HepG2 (cell line): Measurements from ENCODE around the gene MDP1. TPM values are rescaled to one million over a fixed set of nuclear protein-coding genes. Genes with fewer than 3 reads are reported as not detected.

Experiments used
- AGO2 ChIP-seq: fragments of 200-400 bp; formaldehyde crosslinking; optimal IDR thresholded peaks from 2 replicates; pipeline ENCODE3; 2017; ENCODE audit warnings: mild to moderate bottlenecking, low read depth, low read length, moderate library complexity
- ASH2L ChIP-seq: fragments of 300-600, 200-600 bp; sonication (generic); IDR thresholded peaks from 2 replicates; pipeline ENCODE4 v1.7.0; 2017; ENCODE audit warnings: low read depth, mild to moderate bottlenecking, moderate library complexity, mixed read lengths, low read length; ENCODE audit not compliant: insufficient read length
- BCL6 ChIP-seq: IDR thresholded peaks from 2 replicates; pipeline ENCODE4 v1.6.1; 2016; ENCODE audit warnings: missing genetic modification reagents, missing compliant biosample characterization
- CHCHD3 ChIP-seq: sonication (generic); formaldehyde crosslinking; IDR thresholded peaks from 2 replicates; pipeline ENCODE4 v1.8.0; 2022; ENCODE audit warnings: mild to moderate bottlenecking, missing genetic modification reagents, moderate library complexity
- FOXP1 ChIP-seq, 2 experiments: fragments of 450-650 bp in 1 of 2; IDR thresholded peaks; 2 replicates each; pipeline ENCODE4 v1.6.1; 2017 to 2018; ENCODE audit warnings: antibody characterized with exemption in 1 of 2
- GABPA ChIP-seq, 2 experiments: IDR thresholded peaks; 2 replicates each; pipeline ENCODE4 v1.6.1; 2011 to 2016; ENCODE audit warnings: low read depth in 2 of 2, low read length in 1 of 2, missing biosample characterization in 1 of 2, missing genetic modification characterization in 1 of 2
- MAFF ChIP-seq: IDR thresholded peaks from 2 replicates; pipeline ENCODE4 v1.6.1; 2011; ENCODE audit warnings: low read depth, low read length, improper control_type of control experiment
- MAFK ChIP-seq, 2 experiments: IDR thresholded peaks in 1 of 2; conservative IDR thresholded peaks in 1 of 2; 2 replicates each; pipeline ENCODE4 v1.6.1; 2011; ENCODE audit warnings: improper control_type of control experiment in 2 of 2, low read length in 2 of 2
- NFE2 ChIP-seq: sonication (generic); formaldehyde crosslinking; IDR thresholded peaks from 2 replicates; pipeline ENCODE4 v1.4.0; 2020; ENCODE audit warnings: missing genetic modification reagents
- PAWR ChIP-seq: sonication (generic); formaldehyde crosslinking; IDR thresholded peaks from 2 replicates; pipeline ENCODE4 v1.4.0; 2020; ENCODE audit warnings: missing genetic modification reagents, mild to moderate bottlenecking, borderline replicate concordance
- RBM22 ChIP-seq: fragments of 200-400 bp; formaldehyde crosslinking; optimal IDR thresholded peaks from 2 replicates; pipeline ENCODE3; 2017; ENCODE audit warnings: mild to moderate bottlenecking, low read length, moderate library complexity
- REL ChIP-seq: sonication (generic); formaldehyde crosslinking; conservative IDR thresholded peaks from 2 replicates; pipeline ENCODE4 v1.8.0; 2022; ENCODE audit warnings: mild to moderate bottlenecking, missing genetic modification reagents, moderate library complexity
- TGIF2 ChIP-seq: IDR thresholded peaks from 2 replicates; pipeline ENCODE4 v1.6.1; 2016; ENCODE audit warnings: control low read depth, missing compliant biosample characterization
- THYN1 ChIP-seq: sonication (generic); formaldehyde crosslinking; IDR thresholded peaks from 2 replicates; pipeline ENCODE4 v1.8.1; 2023; ENCODE audit warnings: low read depth, mild to moderate bottlenecking, moderate library complexity, missing genetic modification reagents, borderline replicate concordance
- TIGD3 ChIP-seq: sonication (generic); formaldehyde crosslinking; IDR thresholded peaks from 2 replicates; pipeline ENCODE4 v1.5.1; 2020; ENCODE audit warnings: mild to moderate bottlenecking, missing genetic modification reagents, borderline replicate concordance
- ZNF17 ChIP-seq: sonication (generic); formaldehyde crosslinking; IDR thresholded peaks from 2 replicates; pipeline ENCODE4 v1.5.0; 2020; ENCODE audit warnings: mild to moderate bottlenecking, missing genetic modification reagents
- ZNF20 ChIP-seq: sonication (generic); formaldehyde crosslinking; IDR thresholded peaks from 2 replicates; pipeline ENCODE4 v1.4.0; 2020; ENCODE audit warnings: mild to moderate bottlenecking, moderate library complexity, missing genetic modification reagents
- ZNF383 ChIP-seq: sonication (generic); formaldehyde crosslinking; IDR thresholded peaks from 2 replicates; pipeline ENCODE4 v1.4.0; 2020; ENCODE audit warnings: missing genetic modification reagents, mild to moderate bottlenecking, borderline replicate concordance
- ZNF709 ChIP-seq: sonication (generic); formaldehyde crosslinking; IDR thresholded peaks from 2 replicates; pipeline ENCODE4 v1.5.0; 2020; ENCODE audit warnings: mild to moderate bottlenecking, missing genetic modification reagents
- polyA plus RNA-seq, 8 experiments: library from polyadenylated mRNA; depleted of rRNA in 3 of 8; stranded (reverse) in 7 of 8; unstranded in 1 of 8; fragments of >200 nt; fragmentation: Illumina TruSeq in 4 of 8; extraction: Trizol in 4 of 8; gene quantifications; 2 replicates each; pipeline versions ENCODE4 v1.2.1 to v1.2.3, GENCODE V29; 2011 to 2016; ENCODE audit warnings: low read depth in 4 of 8, missing spikeins in 1 of 8, mixed read lengths in 1 of 8; ENCODE audit not compliant: insufficient read depth in 1 of 8
- total RNA-seq, 5 experiments: library from RNA; depleted of rRNA; stranded (reverse); fragments of >200 nt; fragmentation: Illumina TruSeq; extraction: Trizol; gene quantifications; 2 replicates each; pipeline ENCODE4 v1.2.3, GENCODE V29; 2016; ENCODE audit warnings: low read depth in 1 of 5
- TF ChIP-seq, protein P1 (sequence below): sonication (generic); formaldehyde crosslinking; IDR thresholded peaks from 2 replicates; pipeline ENCODE4 v1.4.0; 2020; ENCODE audit warnings: missing genetic modification reagents
- TF ChIP-seq, protein P2 (sequence below): sonication (generic); formaldehyde crosslinking; IDR thresholded peaks from 2 replicates; pipeline ENCODE4 v1.4.0; 2020; ENCODE audit warnings: missing genetic modification reagents
- TF ChIP-seq, protein P3 (sequence below): sonication (generic); formaldehyde crosslinking; IDR thresholded peaks from 2 replicates; pipeline ENCODE4 v1.5.0; 2020; ENCODE audit warnings: missing genetic modification reagents

The MDP1 gene
- total and polyA plus RNA-seq, 2 of the 13 experiments (the other 11 are each of a cell fraction or from before 2014, with no cell fraction given), result 44.1 to 48.7 TPM

GRCh38 chr14:24204163-24205146 lies 11.4 kb downstream of the MDP1 start (continued):
- TF ChIP-seq MAFK (conservative IDR thresholded peaks at IDR 0.05 in 1 of 2, IDR thresholded peaks at IDR 0.05 in 1 of 2; ENCODE audit: low read length in 2 of 2) (peak; percentile 90 to 92), RBM22 (peak; percentile 58), ZNF709 (CRISPR knock-in tag) (no peak), NFE2 (no peak), TIGD3 (0 out of 2 replicates have a peak, but pooled peaks have one; percentile 30), MAFF (peak; percentile 88), ASH2L (no peak), THYN1 (CRISPR knock-in tag) (no peak), GABPA (IDR thresholded peaks at IDR 0.05; ENCODE audit: low read depth, low read length) (no peak), GABPA (CRISPR knock-in tag; IDR thresholded peaks at IDR 0.05; ENCODE audit: low read depth) (no peak), REL (CRISPR knock-in tag) (0 out of 2 replicates have a peak, but pooled peaks have one; percentile 52), BCL6 (CRISPR knock-in tag) (no peak), FOXP1 (IDR thresholded peaks at IDR 0.05) (no peak), FOXP1 (CRISPR knock-in tag; IDR thresholded peaks at IDR 0.05) (no peak), ZNF383 (CRISPR knock-in tag) (no peak), PAWR (no peak), CHCHD3 (CRISPR knock-in tag) (no peak), AGO2 (peak; percentile 67), ZNF20 (no peak), TGIF2 (no peak), ZNF17 (CRISPR knock-in tag) (no peak)
- TF ChIP-seq, protein P1, sequence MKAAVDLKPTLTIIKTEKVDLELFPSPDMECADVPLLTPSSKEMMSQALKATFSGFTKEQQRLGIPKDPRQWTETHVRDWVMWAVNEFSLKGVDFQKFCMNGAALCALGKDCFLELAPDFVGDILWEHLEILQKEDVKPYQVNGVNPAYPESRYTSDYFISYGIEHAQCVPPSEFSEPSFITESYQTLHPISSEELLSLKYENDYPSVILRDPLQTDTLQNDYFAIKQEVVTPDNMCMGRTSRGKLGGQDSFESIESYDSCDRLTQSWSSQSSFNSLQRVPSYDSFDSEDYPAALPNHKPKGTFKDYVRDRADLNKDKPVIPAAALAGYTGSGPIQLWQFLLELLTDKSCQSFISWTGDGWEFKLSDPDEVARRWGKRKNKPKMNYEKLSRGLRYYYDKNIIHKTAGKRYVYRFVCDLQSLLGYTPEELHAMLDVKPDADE (CRISPR knock-in tag), result no peak
- TF ChIP-seq, protein P2, sequence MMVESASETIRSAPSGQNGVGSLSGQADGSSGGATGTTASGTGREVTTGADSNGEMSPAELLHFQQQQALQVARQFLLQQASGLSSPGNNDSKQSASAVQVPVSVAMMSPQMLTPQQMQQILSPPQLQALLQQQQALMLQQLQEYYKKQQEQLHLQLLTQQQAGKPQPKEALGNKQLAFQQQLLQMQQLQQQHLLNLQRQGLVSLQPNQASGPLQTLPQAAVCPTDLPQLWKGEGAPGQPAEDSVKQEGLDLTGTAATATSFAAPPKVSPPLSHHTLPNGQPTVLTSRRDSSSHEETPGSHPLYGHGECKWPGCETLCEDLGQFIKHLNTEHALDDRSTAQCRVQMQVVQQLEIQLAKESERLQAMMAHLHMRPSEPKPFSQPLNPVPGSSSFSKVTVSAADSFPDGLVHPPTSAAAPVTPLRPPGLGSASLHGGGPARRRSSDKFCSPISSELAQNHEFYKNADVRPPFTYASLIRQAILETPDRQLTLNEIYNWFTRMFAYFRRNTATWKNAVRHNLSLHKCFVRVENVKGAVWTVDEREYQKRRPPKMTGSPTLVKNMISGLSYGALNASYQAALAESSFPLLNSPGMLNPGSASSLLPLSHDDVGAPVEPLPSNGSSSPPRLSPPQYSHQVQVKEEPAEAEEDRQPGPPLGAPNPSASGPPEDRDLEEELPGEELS (CRISPR knock-in tag), result no peak
- TF ChIP-seq, protein P3, sequence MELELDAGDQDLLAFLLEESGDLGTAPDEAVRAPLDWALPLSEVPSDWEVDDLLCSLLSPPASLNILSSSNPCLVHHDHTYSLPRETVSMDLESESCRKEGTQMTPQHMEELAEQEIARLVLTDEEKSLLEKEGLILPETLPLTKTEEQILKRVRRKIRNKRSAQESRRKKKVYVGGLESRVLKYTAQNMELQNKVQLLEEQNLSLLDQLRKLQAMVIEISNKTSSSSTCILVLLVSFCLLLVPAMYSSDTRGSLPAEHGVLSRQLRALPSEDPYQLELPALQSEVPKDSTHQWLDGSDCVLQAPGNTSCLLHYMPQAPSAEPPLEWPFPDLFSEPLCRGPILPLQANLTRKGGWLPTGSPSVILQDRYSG, result no peak
